Activated gamma-delta T cell (primary cell): ENCODE measurements around the gene CCR4.
"Not testable (repeated sequence)": the region's sequence is repeated elsewhere in the genome, so short reads cannot be mapped to it uniquely, and the experiment has no call there.

Source experiments
- DNase-seq: peaks from one replicate; lab custom pipeline; 2025; lab: John Stamatoyannopoulos, UW

The CCR4 gene

GRCh38 chr3:32983124-32983523 lies 31.7 kb downstream of the CCR4 start:
- DNase-seq, result no peak

- not testable (repeated sequence) for DNase-seq
Measured at GRCh38 chr3:32984918-32985317, 33.5 kb downstream of the CCR4 start.

GRCh38 chr3:32989171-32989570 lies 37.7 kb downstream of the CCR4 start:
- no peak for DNase-seq

- DNase-seq, result no peak
Measured at GRCh38 chr3:32990116-32990515, 38.7 kb downstream of the CCR4 start.

GRCh38 chr3:32991781-32992180 lies 40.3 kb downstream of the CCR4 start:
- no peak for DNase-seq

- DNase-seq, result no peak
Measured at GRCh38 chr3:32992310-32992686, 40.9 kb downstream of the CCR4 start.

- no peak for DNase-seq
Measured at GRCh38 chr3:32994045-32994444, 42.6 kb downstream of the CCR4 start.

- no peak for DNase-seq
Measured at GRCh38 chr3:32995098-32995497, 43.7 kb downstream of the CCR4 start.

- DNase-seq, result no peak
Measured at GRCh38 chr3:32996048-32996754, 44.8 kb downstream of the CCR4 start.

- no peak for DNase-seq
Measured at GRCh38 chr3:32996755-32997091, 45.3 kb downstream of the CCR4 start.

- DNase-seq, result no peak
Measured at GRCh38 chr3:32998631-32999451, 47.4 kb downstream of the CCR4 start.

GRCh38 chr3:33000691-33001385 lies 49.4 kb downstream of the CCR4 start:
- no peak for DNase-seq

- no peak for DNase-seq
Measured at GRCh38 chr3:33001889-33002288, 50.4 kb downstream of the CCR4 start.

- DNase-seq, result no peak
Measured at GRCh38 chr3:33003308-33003707, 51.9 kb downstream of the CCR4 start.

GRCh38 chr3:33004205-33004604 lies 52.8 kb downstream of the CCR4 start:
- no peak for DNase-seq

- no peak for DNase-seq
Measured at GRCh38 chr3:33004961-33005360, 53.5 kb downstream of the CCR4 start.
